GM12874 (cell line): ENCODE measurements around the gene HAND1.

Experiments
- TF ChIP-seq, protein P1 (sequence below): IDR thresholded peaks from 2 replicates; pipeline ENCODE4 v1.5.1; 2011; ENCODE audit warnings: low read depth, mild to moderate bottlenecking, control low read depth, low read length, moderate library complexity; ENCODE audit not compliant: insufficient read depth

The HAND1 gene

DNA sequence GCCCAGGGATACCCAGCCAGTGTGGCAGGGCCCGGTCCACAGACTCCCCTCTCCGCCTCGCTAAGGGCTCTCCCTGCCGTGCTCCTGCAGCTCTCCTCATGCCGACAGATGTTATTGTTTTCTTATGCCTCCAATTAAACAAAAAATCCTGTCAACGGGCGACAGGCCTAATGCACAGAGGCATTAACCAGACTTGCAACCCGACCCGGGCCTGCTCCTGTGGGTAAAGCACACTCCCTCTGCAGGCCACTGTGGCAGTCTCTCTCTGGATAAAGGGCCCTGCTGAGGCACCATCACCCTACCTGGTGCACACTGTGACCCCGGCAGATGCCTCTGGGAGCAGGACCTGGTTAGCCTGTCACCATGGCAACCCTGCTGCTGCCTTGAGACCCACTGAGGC lies 27.5 kb upstream of the HAND1 start:
- TF ChIP-seq, protein P1, sequence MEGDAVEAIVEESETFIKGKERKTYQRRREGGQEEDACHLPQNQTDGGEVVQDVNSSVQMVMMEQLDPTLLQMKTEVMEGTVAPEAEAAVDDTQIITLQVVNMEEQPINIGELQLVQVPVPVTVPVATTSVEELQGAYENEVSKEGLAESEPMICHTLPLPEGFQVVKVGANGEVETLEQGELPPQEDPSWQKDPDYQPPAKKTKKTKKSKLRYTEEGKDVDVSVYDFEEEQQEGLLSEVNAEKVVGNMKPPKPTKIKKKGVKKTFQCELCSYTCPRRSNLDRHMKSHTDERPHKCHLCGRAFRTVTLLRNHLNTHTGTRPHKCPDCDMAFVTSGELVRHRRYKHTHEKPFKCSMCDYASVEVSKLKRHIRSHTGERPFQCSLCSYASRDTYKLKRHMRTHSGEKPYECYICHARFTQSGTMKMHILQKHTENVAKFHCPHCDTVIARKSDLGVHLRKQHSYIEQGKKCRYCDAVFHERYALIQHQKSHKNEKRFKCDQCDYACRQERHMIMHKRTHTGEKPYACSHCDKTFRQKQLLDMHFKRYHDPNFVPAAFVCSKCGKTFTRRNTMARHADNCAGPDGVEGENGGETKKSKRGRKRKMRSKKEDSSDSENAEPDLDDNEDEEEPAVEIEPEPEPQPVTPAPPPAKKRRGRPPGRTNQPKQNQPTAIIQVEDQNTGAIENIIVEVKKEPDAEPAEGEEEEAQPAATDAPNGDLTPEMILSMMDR, result no peak

DNA sequence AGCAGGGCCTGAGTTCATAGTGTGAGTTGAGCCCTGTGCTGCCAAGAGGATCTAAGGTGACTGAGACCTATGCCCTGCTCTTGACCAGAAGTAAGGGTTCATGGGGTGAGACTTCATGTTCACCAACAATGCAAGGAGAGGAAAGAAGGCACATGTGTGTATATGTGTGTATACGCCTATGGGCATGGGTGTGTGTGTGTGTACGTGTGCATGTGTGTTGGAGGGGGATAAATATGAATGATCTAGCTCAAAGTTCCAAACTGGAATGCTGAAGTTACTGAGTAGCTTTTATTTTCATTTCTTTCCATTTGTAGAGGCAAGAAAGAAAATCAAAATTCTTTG lies 25.6 kb upstream of the HAND1 start:
- TF ChIP-seq, protein P1, result no peak

DNA sequence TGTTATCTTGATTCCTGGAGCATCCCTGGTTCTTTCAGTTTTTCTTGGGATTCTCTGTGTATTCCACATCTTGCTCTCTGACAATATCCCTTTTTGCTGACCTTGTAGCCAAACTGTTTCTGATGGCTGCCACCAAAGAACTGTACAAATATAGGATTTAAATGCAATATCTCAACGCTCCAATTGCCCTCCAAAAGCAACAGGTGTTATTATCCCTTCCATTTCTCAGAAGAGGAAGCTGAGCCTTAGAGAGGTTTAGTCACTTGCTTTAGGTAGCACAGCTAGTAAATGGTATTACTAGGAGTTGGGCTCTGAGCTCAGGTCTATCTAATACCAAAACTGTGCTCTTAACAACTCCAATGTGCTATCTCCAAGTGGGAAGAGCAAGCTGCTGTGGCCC lies 24.2 kb upstream of the HAND1 start:
- TF ChIP-seq, protein P1, result no peak

DNA sequence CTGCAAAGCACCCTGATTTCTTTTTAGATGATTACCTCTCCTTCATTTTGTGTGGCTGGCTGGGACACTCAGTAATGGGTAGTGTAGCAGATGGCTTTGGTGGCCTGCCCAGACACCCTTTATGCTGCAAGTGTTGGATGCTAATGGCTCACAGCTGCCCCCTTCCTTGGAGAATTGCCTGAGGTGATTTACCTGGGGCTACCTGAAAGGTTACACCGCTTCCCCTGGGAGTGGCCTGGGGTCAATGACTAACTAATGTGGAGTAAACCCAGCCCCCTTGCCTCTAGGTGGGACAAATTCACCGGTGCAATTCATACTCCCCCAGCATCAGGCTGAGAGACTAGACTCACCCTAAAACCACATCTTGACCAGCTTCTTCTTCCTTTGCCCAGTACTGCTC lies 23.5 kb upstream of the HAND1 start:
- TF ChIP-seq, protein P1, result no peak

DNA sequence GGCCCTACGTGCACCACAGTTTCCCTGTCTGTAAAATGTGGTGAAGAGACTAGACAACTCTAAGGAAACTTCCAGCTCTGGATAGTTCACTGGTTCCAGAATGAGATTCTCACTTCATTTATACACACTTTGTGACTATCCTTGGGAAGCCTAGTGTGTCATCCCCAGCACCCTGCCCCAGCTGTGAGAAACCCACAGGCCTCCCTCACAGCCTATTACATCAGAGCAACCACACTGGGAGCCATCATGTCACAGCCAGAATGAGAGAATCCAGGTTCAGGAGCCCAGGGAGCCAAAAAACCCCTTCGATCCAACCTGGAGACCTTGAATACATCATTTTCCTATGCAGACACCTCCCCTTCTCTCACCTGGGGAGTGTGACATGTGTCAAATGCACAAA lies 21.0 kb upstream of the HAND1 start:
- TF ChIP-seq, protein P1, result no peak

DNA sequence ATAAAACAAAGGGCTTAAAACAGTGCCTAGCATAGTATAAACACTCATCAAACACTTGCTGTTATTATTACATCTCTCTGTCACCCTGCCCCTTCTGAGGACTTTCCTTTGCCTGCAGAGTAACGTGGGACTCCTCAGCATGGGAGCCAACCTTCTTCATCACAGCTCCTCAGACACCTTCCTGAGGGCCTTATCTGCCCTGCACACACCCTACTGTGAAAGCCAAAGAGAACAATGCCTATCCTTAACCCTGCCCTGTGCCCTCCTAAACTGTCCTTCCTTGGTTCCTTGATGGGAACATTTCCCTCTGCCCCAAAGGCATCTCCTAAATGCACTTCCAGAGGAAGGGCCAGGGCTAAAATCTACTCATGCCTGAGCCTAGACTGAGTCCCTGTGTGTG lies 20.6 kb upstream of the HAND1 start:
- TF ChIP-seq, protein P1, result no peak

DNA sequence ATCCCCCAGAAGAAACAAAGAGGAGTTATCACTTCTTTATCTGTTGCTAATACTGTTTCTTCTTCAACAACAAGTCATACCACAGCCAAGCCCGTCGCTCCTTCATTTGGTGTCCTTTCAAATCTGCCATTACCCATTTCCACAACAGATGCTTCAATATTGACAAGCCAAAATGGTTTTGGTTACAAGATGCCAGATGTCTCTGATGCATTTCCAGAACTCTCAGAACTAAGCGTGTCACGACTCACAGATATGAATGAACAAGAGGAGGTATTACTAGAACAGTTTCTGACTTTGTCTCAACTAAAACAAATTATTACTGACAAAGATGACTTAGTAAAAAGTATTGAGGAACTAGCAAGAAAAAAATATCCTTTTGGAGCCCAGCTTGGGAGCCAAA lies 16.0 kb upstream of the HAND1 start:
- TF ChIP-seq, protein P1, result no peak

DNA sequence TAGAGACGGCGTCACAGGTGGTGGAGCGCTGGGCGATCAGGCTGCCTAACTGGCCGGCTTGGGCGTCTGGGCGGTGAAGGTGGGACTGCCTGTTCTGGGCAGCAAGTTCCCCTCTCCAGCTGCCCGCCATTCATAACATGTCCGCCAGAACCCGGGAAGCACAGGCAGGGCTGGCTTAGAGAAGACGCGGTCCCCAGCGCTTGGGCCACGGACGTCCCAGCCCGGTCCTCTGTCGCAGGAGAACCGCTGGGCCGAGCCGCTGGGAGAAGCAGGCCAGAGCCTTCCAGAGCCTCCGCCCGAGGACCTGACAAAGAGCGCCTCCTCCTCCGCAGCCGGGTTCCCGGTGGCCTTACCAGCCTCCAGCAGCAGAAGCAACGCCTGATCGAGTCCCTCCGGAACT lies 15.2 kb upstream of the HAND1 start:
- TF ChIP-seq, protein P1, result no peak
